Measurements from ENCODE around the gene SDC1.

Gene SDC1

DNA sequence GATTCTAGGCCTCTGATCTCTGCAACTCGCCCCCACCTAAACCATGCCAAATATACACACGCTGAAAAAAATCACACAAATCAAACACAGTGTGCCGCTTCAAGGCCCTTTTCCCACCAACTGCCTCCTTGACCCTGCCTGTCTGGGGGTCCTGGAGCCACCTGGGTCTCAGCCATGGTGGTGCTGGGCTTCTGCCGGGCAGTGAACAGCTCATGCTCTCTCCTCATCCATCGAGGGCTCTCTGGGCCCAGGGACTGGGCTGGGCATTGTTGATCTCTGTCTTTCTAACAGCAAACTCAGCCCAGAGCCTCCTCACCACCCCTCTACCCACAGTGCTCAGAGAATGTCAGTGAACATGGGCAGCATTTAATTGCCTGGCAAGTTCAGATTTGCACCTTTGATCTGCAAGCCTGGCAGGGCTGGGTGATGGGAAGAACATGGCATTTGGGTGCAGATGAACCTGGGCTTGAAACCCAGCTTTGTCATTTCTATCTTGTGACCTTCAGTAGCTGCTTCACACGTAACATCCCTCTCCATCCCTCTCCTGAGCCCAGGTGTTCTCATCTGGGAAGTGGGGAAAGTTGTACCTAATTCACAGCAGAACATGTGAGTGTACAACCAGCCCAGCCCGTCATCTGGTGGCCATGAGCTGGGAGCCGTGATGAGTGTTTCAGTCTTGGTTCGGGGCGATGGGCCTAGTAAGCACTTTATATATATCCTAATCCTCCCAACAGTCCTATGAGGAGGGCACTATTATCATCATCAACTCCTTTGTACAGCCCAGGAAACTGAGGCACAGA, 46.1 kb downstream of the SDC1 start:
- TF ChIP-seq, protein P1, sequence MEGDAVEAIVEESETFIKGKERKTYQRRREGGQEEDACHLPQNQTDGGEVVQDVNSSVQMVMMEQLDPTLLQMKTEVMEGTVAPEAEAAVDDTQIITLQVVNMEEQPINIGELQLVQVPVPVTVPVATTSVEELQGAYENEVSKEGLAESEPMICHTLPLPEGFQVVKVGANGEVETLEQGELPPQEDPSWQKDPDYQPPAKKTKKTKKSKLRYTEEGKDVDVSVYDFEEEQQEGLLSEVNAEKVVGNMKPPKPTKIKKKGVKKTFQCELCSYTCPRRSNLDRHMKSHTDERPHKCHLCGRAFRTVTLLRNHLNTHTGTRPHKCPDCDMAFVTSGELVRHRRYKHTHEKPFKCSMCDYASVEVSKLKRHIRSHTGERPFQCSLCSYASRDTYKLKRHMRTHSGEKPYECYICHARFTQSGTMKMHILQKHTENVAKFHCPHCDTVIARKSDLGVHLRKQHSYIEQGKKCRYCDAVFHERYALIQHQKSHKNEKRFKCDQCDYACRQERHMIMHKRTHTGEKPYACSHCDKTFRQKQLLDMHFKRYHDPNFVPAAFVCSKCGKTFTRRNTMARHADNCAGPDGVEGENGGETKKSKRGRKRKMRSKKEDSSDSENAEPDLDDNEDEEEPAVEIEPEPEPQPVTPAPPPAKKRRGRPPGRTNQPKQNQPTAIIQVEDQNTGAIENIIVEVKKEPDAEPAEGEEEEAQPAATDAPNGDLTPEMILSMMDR (conservative IDR thresholded peaks at IDR 0.05; ENCODE audit: control insufficient read depth, insufficient read depth, low read depth, low read length) = no peak
- no peak overlapping the region for H3K4me3 ChIP-seq (ENCODE audit: control insufficient read depth, low read depth, low read length)
- DNase-seq (ENCODE audit: low read depth) = no peak

DNA sequence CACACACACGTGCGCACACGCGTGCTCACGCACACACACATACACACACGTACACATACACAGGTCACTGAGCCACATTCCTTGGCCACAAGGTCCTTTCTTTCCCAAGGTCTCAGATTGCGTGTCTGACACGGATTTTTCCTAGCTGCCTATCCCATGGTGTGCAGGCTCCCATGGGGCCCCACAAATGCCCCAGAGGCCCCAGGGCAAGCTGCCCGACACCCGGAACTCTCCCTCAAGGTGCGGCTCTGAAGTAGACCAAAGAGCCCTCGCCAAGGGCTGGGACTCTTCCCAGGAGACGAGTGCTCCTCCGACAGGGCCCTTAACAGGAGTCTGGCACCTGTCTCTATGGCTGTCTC, 46.7 kb downstream of the SDC1 start:
- H3K4me3 ChIP-seq (ENCODE audit: control insufficient read depth, low read depth, low read length) = no peak overlapping the region
- no peak for DNase-seq (ENCODE audit: low read depth)
- TF ChIP-seq, protein P1 (conservative IDR thresholded peaks at IDR 0.05; ENCODE audit: control insufficient read depth, insufficient read depth, low read depth, low read length) = no peak

DNA sequence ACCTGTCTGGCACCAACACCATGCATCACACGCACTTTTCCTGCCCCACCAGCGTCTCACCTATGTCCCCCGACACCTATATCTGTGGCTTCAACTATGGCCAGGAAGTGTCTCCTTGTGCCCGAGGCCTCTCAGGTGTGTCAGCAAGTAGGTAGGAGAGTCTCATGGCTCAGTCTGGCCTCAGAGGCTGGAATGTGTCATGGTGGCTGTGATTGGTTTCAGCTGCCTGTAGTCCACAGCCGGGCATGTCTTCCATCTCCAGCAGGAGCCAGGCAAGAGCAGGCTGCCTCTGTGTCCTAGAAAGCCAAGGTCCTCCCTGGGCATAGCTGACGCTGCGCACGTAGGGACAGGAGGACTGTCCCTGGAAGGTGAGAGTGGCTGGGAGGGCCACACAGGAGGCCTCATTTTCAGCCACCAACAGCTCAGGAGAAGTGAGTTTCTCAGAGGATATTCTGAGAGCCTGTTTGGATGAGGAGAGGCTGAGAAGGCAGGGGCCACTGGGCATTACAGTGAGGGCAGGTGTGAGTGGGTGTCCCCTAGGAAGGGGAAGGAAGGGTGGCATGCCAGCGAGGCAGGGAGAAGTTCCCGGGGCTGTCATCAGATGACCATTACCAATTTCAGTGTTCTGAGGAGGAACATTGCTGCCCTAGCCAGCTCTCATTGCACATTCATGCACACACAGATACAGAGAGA, 47.2 kb downstream of the SDC1 start:
- no peak overlapping the region for H3K4me3 ChIP-seq (ENCODE audit: control insufficient read depth, low read depth, low read length)
- TF ChIP-seq, protein P1 (conservative IDR thresholded peaks at IDR 0.05; ENCODE audit: control insufficient read depth, insufficient read depth, low read depth, low read length) = no peak
- DNase-seq (ENCODE audit: low read depth) = no peak

DNA sequence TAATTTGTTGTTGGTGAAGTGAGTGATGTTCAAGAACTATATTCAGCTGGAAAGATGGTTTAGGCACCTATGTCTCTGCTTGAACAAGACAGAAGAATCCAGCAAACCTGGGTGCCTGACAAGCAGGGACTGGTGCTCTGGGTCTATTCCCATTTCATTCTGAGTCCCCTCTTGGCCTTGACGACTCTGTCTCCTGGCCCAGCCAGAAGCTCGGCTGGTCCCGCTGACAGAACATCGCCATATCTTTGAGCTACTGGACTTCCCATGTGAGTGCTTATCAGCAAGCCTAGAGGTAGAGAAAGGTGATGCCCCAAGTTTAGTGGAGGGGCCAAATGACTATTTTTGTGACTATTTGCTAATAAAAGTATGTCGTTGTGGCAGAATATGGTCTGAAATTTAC, 48.2 kb downstream of the SDC1 start:
- TF ChIP-seq, protein P1 (conservative IDR thresholded peaks at IDR 0.05; ENCODE audit: control insufficient read depth, insufficient read depth, low read depth, low read length) = no peak
- no peak overlapping the region for H3K4me3 ChIP-seq (ENCODE audit: control insufficient read depth, low read depth, low read length)
- DNase-seq (ENCODE audit: low read depth) = no peak

DNA sequence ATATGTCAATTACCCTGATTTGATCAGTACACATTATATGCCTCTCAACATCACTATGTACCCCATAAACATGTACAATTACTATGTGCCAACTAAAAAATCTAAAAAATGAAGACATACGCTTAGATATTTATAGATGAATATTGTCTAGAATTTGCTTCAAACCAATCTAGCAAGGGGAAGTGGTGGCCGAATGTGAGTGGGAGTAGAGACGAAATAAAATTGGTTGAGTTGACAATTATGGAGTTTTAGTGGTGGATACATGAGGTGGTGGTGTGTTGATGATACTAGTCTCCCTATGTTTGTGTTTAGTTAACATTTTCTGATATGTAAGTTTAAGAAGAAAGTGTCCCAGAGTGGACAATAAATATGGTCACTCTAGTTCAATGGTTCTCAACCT, 49.0 kb downstream of the SDC1 start:
- DNase-seq (ENCODE audit: low read depth) = no peak
- H3K4me3 ChIP-seq (ENCODE audit: control insufficient read depth, low read depth, low read length) = no peak overlapping the region
- TF ChIP-seq, protein P1 (conservative IDR thresholded peaks at IDR 0.05; ENCODE audit: control insufficient read depth, insufficient read depth, low read depth, low read length) = no peak

DNA sequence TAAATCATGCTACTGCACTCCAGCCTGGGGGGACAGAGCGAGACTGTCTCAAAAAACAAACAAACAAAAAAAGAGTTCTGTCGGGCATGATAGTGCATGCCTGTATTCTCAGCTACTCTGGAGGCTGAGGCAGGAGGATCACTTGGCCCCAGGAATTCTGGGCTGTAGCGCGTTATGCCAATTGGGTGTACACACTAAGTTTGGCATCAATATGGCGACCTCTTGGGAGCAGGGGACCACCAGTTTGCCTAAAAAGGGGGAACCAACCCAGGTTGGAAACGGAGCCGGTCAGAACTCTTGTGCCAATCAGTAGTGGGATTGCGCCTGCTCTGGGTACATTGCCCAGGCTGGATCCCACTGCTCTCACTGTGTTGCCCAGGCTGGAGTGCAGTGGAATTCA, 49.7 kb downstream of the SDC1 start:
- TF ChIP-seq, protein P1 (conservative IDR thresholded peaks at IDR 0.05; ENCODE audit: control insufficient read depth, insufficient read depth, low read depth, low read length) = no peak
- H3K4me3 ChIP-seq (ENCODE audit: control insufficient read depth, low read depth, low read length) = no peak overlapping the region
- DNase-seq (ENCODE audit: low read depth) = no peak

Data from fibroblast of mammary gland (primary cell).